B cell (primary cell): ENCODE measurements around the gene CRBN. TPM values are rescaled to one million over a fixed set of nuclear protein-coding genes. Genes with fewer than 3 reads are reported as not detected.

Experiments used
- ATAC-seq: fragments of 200-7000 bp; cut with Tn5 transposase; one replicate; pipeline ENCODE4 v1.10.0; 2021; ENCODE audit warnings: low read depth, mild to moderate bottlenecking, moderate number of reproducible peaks, moderate library complexity
- CTCF ChIA-PET: fragments of 350-600 bp; sonication (Branson Sonifier 250); formaldehyde crosslinking; loops from one replicate; lab custom pipeline; 2021; ENCODE audit warnings: antibody characterized with exemption, inconsistent platforms; lab: Charles Lee
- POLR2A ChIA-PET: fragments of 350-600 bp; sonication (Branson Sonifier 250); formaldehyde crosslinking; loops from one replicate; lab custom pipeline; 2021; ENCODE audit warnings: antibody characterized with exemption; lab: Charles Lee
- DNase-seq: peaks from one replicate; pipeline ENCODE4 v3.0.0; 2013
- H2AFZ ChIP-seq: 2 replicates; pipeline ENCODE4 v1.6.1; 2012; ENCODE audit warnings: mild to moderate bottlenecking, low read depth, low read length; ENCODE audit not compliant: insufficient read depth, poor library complexity, severe bottlenecking
- H3K27ac ChIP-seq, 2 donors: 1 replicate in 1 of 2; 2 replicates in 1 of 2; pipeline ENCODE4 v1.5.1; 2012 to 2013; ENCODE audit warnings: low read length in 2 of 2, mild to moderate bottlenecking in 2 of 2, moderate library complexity in 1 of 2
- H3K27me3 ChIP-seq, 4 experiments: fragments of 200-600 bp in 1 of 4; sonication (generic) in 1 of 4; replicated peaks in 1 of 4; 1 replicate in 2 of 4; 2 replicates in 2 of 4; pipeline versions ENCODE4 v1.6.1 to v1.7.0; 2013 to 2016; ENCODE audit warnings: low read length in 3 of 4, mild to moderate bottlenecking in 2 of 4, mixed read lengths in 1 of 4, moderate library complexity in 1 of 4; ENCODE audit not compliant: insufficient read depth in 4 of 4, control insufficient read depth in 3 of 4; ENCODE audit errors: control extremely low read depth in 1 of 4
- H3K36me3 ChIP-seq, 2 experiments: replicated peaks in 1 of 2; 1 replicate in 1 of 2; 2 replicates in 1 of 2; pipeline versions ENCODE4 v1.6.1 to v1.7.1; 2013; ENCODE audit warnings: low read length in 1 of 2; ENCODE audit not compliant: insufficient read depth in 2 of 2, control insufficient read depth in 1 of 2; ENCODE audit errors: control extremely low read depth in 1 of 2, extremely low read depth in 1 of 2
- H3K4me1 ChIP-seq, 2 donors: fragments of 200-600 bp in 1 of 2; sonication (generic) in 1 of 2; 1 replicate in 1 of 2; 2 replicates in 1 of 2; pipeline versions ENCODE4 v1.5.1 to v1.6.1; 2013 to 2017; ENCODE audit warnings: low read length in 2 of 2; ENCODE audit not compliant: control insufficient read depth in 2 of 2, insufficient read depth in 2 of 2
- H3K4me2 ChIP-seq: replicated peaks from 2 replicates; pipeline ENCODE3; 2012; ENCODE audit warnings: mild to moderate bottlenecking, low read depth, low read length; ENCODE audit not compliant: poor library complexity, severe bottlenecking
- H3K4me3 ChIP-seq, 5 experiments: fragments of 200-600 bp in 1 of 5; sonication (generic) in 1 of 5; 1 replicate in 3 of 5; 2 replicates in 2 of 5; pipeline versions ENCODE4 v1.5.1 to v1.7.0; 2011 to 2016; ENCODE audit warnings: low read length in 4 of 5, mild to moderate bottlenecking in 4 of 5, low read depth in 2 of 5, control low read depth in 1 of 5, moderate library complexity in 1 of 5; ENCODE audit not compliant: insufficient read depth in 1 of 5; ENCODE audit errors: control extremely low read depth in 1 of 5, extremely low read depth in 1 of 5
- H3K79me2 ChIP-seq: fragments of 200-600 bp; sonication (generic); one replicate; pipeline ENCODE4 v1.6.0; 2016; ENCODE audit warnings: low read length; ENCODE audit not compliant: control insufficient read depth, insufficient read depth
- H3K9ac ChIP-seq: fragments of 200-600 bp; sonication (generic); 2 replicates; pipeline ENCODE4 v1.6.1; 2017; ENCODE audit warnings: mild to moderate bottlenecking, low read length, moderate library complexity
- H3K9me3 ChIP-seq, 3 donors: one replicate each; pipeline versions ENCODE4 v1.6.1 to v1.7.1; 2013; ENCODE audit warnings: low read length in 2 of 3; ENCODE audit not compliant: control insufficient read depth in 2 of 3, insufficient read depth in 1 of 3; ENCODE audit errors: control extremely low read depth in 1 of 3
- H4K20me1 ChIP-seq: 2 replicates; pipeline ENCODE4 v1.6.0; 2012; ENCODE audit warnings: mild to moderate bottlenecking, low read length; ENCODE audit not compliant: insufficient read depth, control insufficient read depth, poor library complexity, severe bottlenecking
- H3K27ac Mint-ChIP-seq: one replicate; pipeline ENCODE4 v1.8.0; 2021; ENCODE audit warnings: mixed read lengths
- H3K27me3 Mint-ChIP-seq: one replicate; pipeline ENCODE4 v1.8.0; 2021; ENCODE audit warnings: mixed read lengths
- H3K4me1 Mint-ChIP-seq: one replicate; pipeline ENCODE4 v1.8.0; 2021; ENCODE audit warnings: mixed read lengths
- H3K4me3 Mint-ChIP-seq: one replicate; pipeline ENCODE4 v1.8.0; 2021; ENCODE audit warnings: mixed read lengths
- H3K9me3 Mint-ChIP-seq: one replicate; pipeline ENCODE4 v1.8.0; 2022; ENCODE audit warnings: mixed read lengths; ENCODE audit not compliant: insufficient read depth
- EZH2 ChIP-seq: IDR thresholded peaks from 2 replicates; pipeline ENCODE4 v1.6.1; 2012; ENCODE audit warnings: borderline replicate concordance, low read depth, mild to moderate bottlenecking, moderate library complexity, low read length; ENCODE audit not compliant: insufficient read depth, poor library complexity, severe bottlenecking
- WGBS: methylation state at CpG from one replicate; pipeline ENCODE4 v1.1.5; 2013; ENCODE audit warnings: missing lambda C conversion rate; ENCODE audit not compliant: insufficient coverage; 5-methylcytosine and 5-hydroxymethylcytosine counted together
- intact Hi-C: fragments of 100-400 bp; cut with micrococcal nuclease; formaldehyde crosslinking; loops from one replicate; pipeline ENCODE4 v1.10.0; 2022
- polyA plus RNA-seq: library from polyadenylated mRNA; depleted of rRNA; stranded (reverse); fragments of >200 nt; gene quantifications from 2 replicates; pipeline ENCODE4 v1.2.3, GENCODE V29; 2012
- total RNA-seq, 2 donors: library from RNA; stranded (reverse); fragments of 120-200 nt in 1 of 2; gene quantifications; 1 replicate in 1 of 2; 2 replicates in 1 of 2; pipeline versions ENCODE4 v1.2.3 to v1.2.4, GENCODE V29; 2013 to 2022
- TF ChIP-seq, protein P1 (sequence below): fragments of 200-600 bp; IDR thresholded peaks from one replicate; pipeline ENCODE4 v1.8.0; 2022; ENCODE audit warnings: antibody characterized with exemption, mild to moderate bottlenecking

Gene CRBN
- total and polyA plus RNA-seq, 2 donors (not counting 1 experiment from before 2014, with no cell fraction given), result 67.1 to 95.1 TPM

- peak within 1 kb of the TSS; percentile 97 for H3K27ac Mint-ChIP-seq
- H3K4me1 ChIP-seq, result peaks cover 15 to 24% of the 10 kb centered on the region in 2 donors
- H3K27me3 Mint-ChIP-seq, result no peaks in the 10 kb centered on the region
- no peaks in the 10 kb centered on the region for H4K20me1 ChIP-seq
- H3K36me3 ChIP-seq, result peaks cover 3 to 23% of the 10 kb centered on the region in 2 experiments
- H3K4me3 ChIP-seq, result peak within 1 kb of the TSS; percentile 72 to 97 (median 86)
- peak within 1 kb of the TSS; percentile 97 for H3K4me3 Mint-ChIP-seq
- H3K27me3 ChIP-seq, result no peaks in the 10 kb centered on the region
- CTCF ChIA-PET, result interaction anchor here (1.4 kb wide), 1 partner anchor 46 kb away, joined by 3 read pairs; no protein-coding TSS in a partner anchor
- TF ChIP-seq, protein P1, sequence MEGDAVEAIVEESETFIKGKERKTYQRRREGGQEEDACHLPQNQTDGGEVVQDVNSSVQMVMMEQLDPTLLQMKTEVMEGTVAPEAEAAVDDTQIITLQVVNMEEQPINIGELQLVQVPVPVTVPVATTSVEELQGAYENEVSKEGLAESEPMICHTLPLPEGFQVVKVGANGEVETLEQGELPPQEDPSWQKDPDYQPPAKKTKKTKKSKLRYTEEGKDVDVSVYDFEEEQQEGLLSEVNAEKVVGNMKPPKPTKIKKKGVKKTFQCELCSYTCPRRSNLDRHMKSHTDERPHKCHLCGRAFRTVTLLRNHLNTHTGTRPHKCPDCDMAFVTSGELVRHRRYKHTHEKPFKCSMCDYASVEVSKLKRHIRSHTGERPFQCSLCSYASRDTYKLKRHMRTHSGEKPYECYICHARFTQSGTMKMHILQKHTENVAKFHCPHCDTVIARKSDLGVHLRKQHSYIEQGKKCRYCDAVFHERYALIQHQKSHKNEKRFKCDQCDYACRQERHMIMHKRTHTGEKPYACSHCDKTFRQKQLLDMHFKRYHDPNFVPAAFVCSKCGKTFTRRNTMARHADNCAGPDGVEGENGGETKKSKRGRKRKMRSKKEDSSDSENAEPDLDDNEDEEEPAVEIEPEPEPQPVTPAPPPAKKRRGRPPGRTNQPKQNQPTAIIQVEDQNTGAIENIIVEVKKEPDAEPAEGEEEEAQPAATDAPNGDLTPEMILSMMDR, result no peak
- TF ChIP-seq EZH2, result no peak
- H3K9ac ChIP-seq, result peak within 1 kb of the TSS; percentile 95
- POLR2A ChIA-PET, result no interaction called here
- DNase-seq, result peak; percentile 97
- peaks cover 51% of the 10 kb centered on the region for H3K79me2 ChIP-seq
- no peaks in the 10 kb centered on the region for H3K9me3 Mint-ChIP-seq
- WGBS, result 1% methylated on average over 100 of the region's 100 CpGs
- peak within 1 kb of the TSS; percentile 98 for H2AFZ ChIP-seq
- intact Hi-C loops, result loop anchor here (1.0 to 5.0 kb wide), 4 partner anchors 16 to 1366 kb away; partner anchors contain the start of genes CRBN, IL5RA, ITPR1 and SETMAR
- peaks cover 0 to 4% (median 0%) of the 10 kb centered on the region in 3 donors for H3K9me3 ChIP-seq
- ATAC-seq, result peak; percentile 97
- H3K27ac ChIP-seq, result peak within 1 kb of the TSS; percentile 89 to 97
- peak within 1 kb of the TSS; percentile 86 for H3K4me2 ChIP-seq
- H3K4me1 Mint-ChIP-seq, result peaks cover 30% of the 10 kb centered on the region
Measured at GRCh38 chr3:3126477-3127431, 52.7 kb downstream of the CRBN start, which contains the start of gene TRNT1. TSS of gene TRNT1 (plus strand) at chr3:3126940. CDS start at chr3:3129041, 2,101 bp downstream.
